CD4-positive, alpha-beta memory T cell (primary cell): Measurements from ENCODE around the gene PDLIM1. TPM values are rescaled to one million over a fixed set of nuclear protein-coding genes. Genes with fewer than 3 reads are reported as not detected.

Source experiments
- CTCF ChIA-PET: fragments of 350-600 bp; sonication (Branson Sonifier 250); formaldehyde crosslinking; loops from one replicate; lab custom pipeline; 2021; ENCODE audit warnings: inconsistent platforms; ENCODE audit not compliant: partially characterized antibody; lab: Charles Lee
- POLR2A ChIA-PET: fragments of 350-600 bp; sonication (Branson Sonifier 250); formaldehyde crosslinking; loops from one replicate; lab custom pipeline; 2021; ENCODE audit not compliant: partially characterized antibody; lab: Charles Lee
- DNase-seq, 5 donors: peaks; one replicate each; pipeline versions ENCODE4 v3.0.0 to v3.0.0-alpha.2; 2020 to 2022; ENCODE audit warnings: mixed read lengths in 1 of 5
- H3K27ac ChIP-seq: one replicate; pipeline ENCODE4 v1.7.0; 2013; ENCODE audit warnings: low read depth, low read length
- H3K27me3 ChIP-seq: 2 replicates; pipeline ENCODE4 v1.7.0; 2013; ENCODE audit warnings: mild to moderate bottlenecking, low read length, moderate library complexity; ENCODE audit not compliant: insufficient read depth
- H3K36me3 ChIP-seq: 2 replicates; pipeline ENCODE4 v1.7.0; 2013; ENCODE audit warnings: mild to moderate bottlenecking, low read length, moderate library complexity; ENCODE audit not compliant: insufficient read depth
- H3K4me1 ChIP-seq: 2 replicates; pipeline ENCODE4 v1.7.0; 2013; ENCODE audit warnings: mild to moderate bottlenecking, low read length, moderate library complexity; ENCODE audit not compliant: insufficient read depth
- H3K4me3 ChIP-seq, 2 donors: one replicate each; pipeline ENCODE4 v1.7.0; 2013; ENCODE audit warnings: low read length in 2 of 2, mild to moderate bottlenecking in 1 of 2
- H3K9me3 ChIP-seq, 2 donors: one replicate each; pipeline ENCODE4 v1.7.0; 2013; ENCODE audit warnings: low read length in 2 of 2, control low read depth in 1 of 2; ENCODE audit not compliant: control insufficient read depth in 1 of 2
- H3K27ac Mint-ChIP-seq, 7 donors: one replicate each; pipeline ENCODE4 v1.8.0; 2020 to 2021; ENCODE audit warnings: mixed read lengths in 7 of 7, mild to moderate bottlenecking in 6 of 7, inconsistent platforms in 3 of 7, moderate library complexity in 3 of 7
- H3K27me3 Mint-ChIP-seq, 2 donors: one replicate each; pipeline ENCODE4 v1.8.0; 2020 to 2021; ENCODE audit warnings: mixed read lengths in 2 of 2
- H3K36me3 Mint-ChIP-seq, 2 donors: one replicate each; pipeline ENCODE4 v1.8.0; 2020 to 2021; ENCODE audit warnings: mixed read lengths in 2 of 2, inconsistent platforms in 1 of 2, mild to moderate bottlenecking in 1 of 2
- H3K4me1 Mint-ChIP-seq, 4 donors: one replicate each; pipeline ENCODE4 v1.8.0; 2020 to 2021; ENCODE audit warnings: mixed read lengths in 4 of 4, mild to moderate bottlenecking in 1 of 4
- H3K4me3 Mint-ChIP-seq, 8 donors: one replicate each; pipeline ENCODE4 v1.8.0; 2020 to 2021; ENCODE audit warnings: mixed read lengths in 8 of 8, mild to moderate bottlenecking in 7 of 8, moderate library complexity in 6 of 8, inconsistent platforms in 3 of 8
- H3K9me3 Mint-ChIP-seq, 8 donors: one replicate each; pipeline ENCODE4 v1.8.0; 2020 to 2021; ENCODE audit warnings: mixed read lengths in 8 of 8, mild to moderate bottlenecking in 5 of 8, inconsistent platforms in 3 of 8, moderate library complexity in 1 of 8
- intact Hi-C: fragments of 100-400 bp; cut with micrococcal nuclease; formaldehyde crosslinking; loops from one replicate; pipeline ENCODE4 v1.15.1; 2023
- polyA plus RNA-seq, 2 donors: library from polyadenylated mRNA; unstranded; fragments of 300-500 nt; fragmentation: Illumina TruSeq; gene quantifications; one replicate each; pipeline ENCODE4 v1.2.3, GENCODE V29; 2021
- total RNA-seq, 2 experiments: library from RNA; stranded (reverse); gene quantifications; one replicate each; pipeline ENCODE4 v1.2.3, GENCODE V29; 2021

The PDLIM1 gene
- total and polyA plus RNA-seq, 4 experiments from 2014 or later: 0.90 to 7.3 (median 1.4) TPM

DNA sequence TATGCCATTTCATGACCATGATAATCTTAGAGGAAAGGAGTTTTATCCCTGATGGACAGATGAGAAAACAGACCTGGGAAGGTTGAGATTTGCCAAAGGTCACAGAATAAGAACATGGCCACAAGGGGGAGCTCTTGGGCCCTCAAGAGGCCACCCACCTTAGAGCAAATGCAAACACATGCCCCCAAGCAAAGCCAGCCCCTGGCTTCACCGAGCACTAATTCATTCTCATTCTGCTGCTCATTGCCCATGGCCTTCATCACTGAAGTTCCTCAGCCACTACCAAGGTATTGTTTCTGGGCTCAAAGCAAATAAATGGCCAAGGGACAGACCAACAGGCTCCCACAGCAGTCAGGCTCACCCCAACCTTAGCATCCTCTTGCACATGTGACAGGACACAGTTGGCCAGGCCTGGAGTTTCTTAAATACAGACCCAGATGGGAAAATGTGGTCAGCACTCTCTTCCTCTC lies 44.2 kb downstream of the PDLIM1 start:
- ChIA-PET POLR2A (no interaction called here), CTCF (interaction anchor here (1.0 to 7.0 kb wide), 8 partner anchors 9 to 117 kb away, joined by 3 to 73 read pairs (median 5); no protein-coding TSS in a partner anchor)
- peaks cover 0 to 4% (median 0%) of the 10 kb centered on the region in 8 donors for H3K9me3 Mint-ChIP-seq
- Histone ChIP-seq H3K27me3 (peaks cover 5% of the 10 kb centered on the region), H3K4me1 (no peaks in the 10 kb centered on the region), H3K4me3 (no peak overlapping the region), H3K9me3 (no peaks in the 10 kb centered on the region), H3K36me3 (no peaks in the 10 kb centered on the region), H3K27ac (no peak overlapping the region)
- H3K36me3 Mint-ChIP-seq: no peaks in the 10 kb centered on the region
- intact Hi-C loops: loop anchor here (2.0 to 10.0 kb wide), 2 partner anchors 62 to 354 kb away; no protein-coding TSS in a partner anchor
- H3K4me1 Mint-ChIP-seq: no peaks in the 10 kb centered on the region
- H3K27me3 Mint-ChIP-seq: peaks cover 5 to 19% of the 10 kb centered on the region in 2 donors
- DNase-seq: peak in 4 of 5 donors; percentile 20 to 39 (median 31)
- no peak overlapping the region for H3K27ac Mint-ChIP-seq
- no peak overlapping the region for H3K4me3 Mint-ChIP-seq

DNA sequence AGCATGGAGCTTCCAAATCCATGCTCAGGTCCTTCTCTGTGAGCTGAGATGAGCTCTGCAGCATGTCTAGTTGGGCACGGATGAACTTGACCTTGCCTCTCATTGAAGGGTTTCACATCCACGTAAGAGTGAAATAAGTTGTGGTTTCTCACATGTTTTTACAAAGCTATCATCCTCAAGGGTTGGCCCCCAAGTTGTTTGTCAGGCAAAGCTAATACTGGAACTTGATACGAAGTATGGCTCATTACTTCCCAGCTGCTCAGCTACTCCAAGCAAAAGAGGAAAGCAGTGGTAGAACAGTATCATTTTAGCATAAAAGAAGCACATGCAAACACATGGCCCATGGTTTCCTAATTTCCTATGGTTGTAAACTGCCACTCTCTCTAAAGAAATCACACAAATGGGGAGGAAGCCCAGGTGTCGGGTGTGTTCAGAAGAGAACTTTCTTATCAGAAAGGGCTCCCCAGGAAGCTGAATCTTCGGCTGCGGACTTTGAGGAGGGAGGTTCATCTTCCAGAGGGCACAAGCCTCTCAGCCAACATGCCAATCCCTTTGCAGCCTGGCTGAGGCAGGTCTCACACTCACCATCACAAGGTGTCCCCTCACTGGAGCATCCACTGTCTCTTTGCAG lies 45.3 kb downstream of the PDLIM1 start:
- no peaks in the 10 kb centered on the region for H3K36me3 Mint-ChIP-seq
- H3K36me3 ChIP-seq: no peaks in the 10 kb centered on the region
- DNase-seq: no peak
- peaks cover 5 to 15% of the 10 kb centered on the region in 2 donors for H3K27me3 Mint-ChIP-seq
- H3K9me3 ChIP-seq: no peaks in the 10 kb centered on the region
- H3K27ac ChIP-seq: no peak overlapping the region
- ChIA-PET CTCF (interaction anchor here (1.0 to 7.0 kb wide), 7 partner anchors 8 to 118 kb away, joined by 3 to 73 read pairs (median 5); no protein-coding TSS in a partner anchor), POLR2A (no interaction called here)
- H3K27ac Mint-ChIP-seq: no peak overlapping the region
- no peaks in the 10 kb centered on the region for H3K4me1 Mint-ChIP-seq
- H3K4me1 ChIP-seq: no peaks in the 10 kb centered on the region
- peaks cover 5% of the 10 kb centered on the region for H3K27me3 ChIP-seq
- intact Hi-C loops: loop anchor here (2.0 to 10.0 kb wide), 2 partner anchors 61 to 355 kb away; no protein-coding TSS in a partner anchor
- peaks cover 0 to 4% (median 0%) of the 10 kb centered on the region in 8 donors for H3K9me3 Mint-ChIP-seq
- H3K4me3 ChIP-seq: no peak overlapping the region
- no peak overlapping the region for H3K4me3 Mint-ChIP-seq

DNA sequence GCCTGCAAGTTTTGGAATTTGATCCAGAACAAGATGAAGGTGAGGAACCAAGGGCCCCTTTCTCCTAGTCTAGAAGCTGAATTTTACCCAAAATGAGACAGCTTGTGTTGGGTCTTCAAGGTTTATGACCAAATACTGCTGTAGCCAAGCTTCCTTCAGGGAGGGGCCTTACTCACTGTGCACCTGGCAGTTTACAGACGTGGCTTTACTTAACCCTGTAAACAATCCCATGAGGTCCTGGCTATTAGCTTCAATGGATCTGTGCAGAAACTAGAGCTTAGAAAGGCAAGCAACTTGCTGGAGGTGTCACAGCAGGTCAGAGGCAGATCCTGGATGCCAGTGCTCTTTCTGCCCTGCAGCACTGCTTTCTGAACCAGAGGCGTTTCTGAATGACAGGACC lies 46.7 kb downstream of the PDLIM1 start:
- Histone ChIP-seq H3K4me1 (no peaks in the 10 kb centered on the region), H3K9me3 (no peaks in the 10 kb centered on the region), H3K36me3 (no peaks in the 10 kb centered on the region), H3K27ac (no peak overlapping the region), H3K4me3 (no peak overlapping the region), H3K27me3 (peaks cover 5% of the 10 kb centered on the region)
- Mint-ChIP-seq H3K4me3 (no peak overlapping the region), H3K9me3 (peaks cover 0 to 1% (median 0%) of the 10 kb centered on the region in 8 donors), H3K36me3 (no peaks in the 10 kb centered on the region), H3K4me1 (no peaks in the 10 kb centered on the region), H3K27ac (no peak overlapping the region), H3K27me3 (peaks cover 2 to 12% of the 10 kb centered on the region in 2 donors)
- no peak for DNase-seq
- CTCF ChIA-PET: interaction anchor here (0.6 to 7.0 kb wide), 6 partner anchors 10 to 642 kb away, joined by 3 to 73 read pairs (median 3); no protein-coding TSS in a partner anchor
- POLR2A ChIA-PET: no interaction called here
- intact Hi-C loops: loop anchor here (10.0 kb wide), 1 partner anchor 59 kb away; no protein-coding TSS in a partner anchor

DNA sequence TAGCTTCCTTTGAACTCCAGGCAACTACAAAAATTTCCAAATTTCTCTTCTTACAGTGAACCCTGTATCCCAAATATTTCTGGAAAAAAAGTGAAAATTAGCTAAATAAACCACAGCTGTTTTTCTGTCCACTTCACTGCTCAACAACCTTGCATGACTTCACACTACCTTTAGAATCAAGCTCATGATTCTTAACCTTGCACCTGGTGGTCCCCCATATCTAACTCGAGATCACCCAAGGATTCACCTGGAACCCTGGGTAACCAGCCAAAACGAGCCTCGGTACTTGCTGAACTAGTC lies 47.5 kb downstream of the PDLIM1 start:
- Histone ChIP-seq H3K36me3 (no peaks in the 10 kb centered on the region), H3K27ac (no peak overlapping the region), H3K27me3 (peaks cover 5% of the 10 kb centered on the region), H3K4me1 (no peaks in the 10 kb centered on the region), H3K4me3 (no peak overlapping the region), H3K9me3 (no peaks in the 10 kb centered on the region)
- Mint-ChIP-seq H3K4me3 (no peak overlapping the region), H3K9me3 (peaks cover 0 to 1% (median 0%) of the 10 kb centered on the region in 8 donors), H3K36me3 (no peaks in the 10 kb centered on the region), H3K27ac (no peak overlapping the region), H3K4me1 (no peaks in the 10 kb centered on the region), H3K27me3 (peaks cover 0 to 9% of the 10 kb centered on the region in 2 donors)
- intact Hi-C loops: loop anchor here (10.0 kb wide), 1 partner anchor 58 kb away; no protein-coding TSS in a partner anchor
- POLR2A ChIA-PET: no interaction called here
- CTCF ChIA-PET: interaction anchor here (0.8 to 7.0 kb wide), 6 partner anchors 9 to 356 kb away, joined by 3 to 73 read pairs (median 3); no protein-coding TSS in a partner anchor
- no peak for DNase-seq

DNA sequence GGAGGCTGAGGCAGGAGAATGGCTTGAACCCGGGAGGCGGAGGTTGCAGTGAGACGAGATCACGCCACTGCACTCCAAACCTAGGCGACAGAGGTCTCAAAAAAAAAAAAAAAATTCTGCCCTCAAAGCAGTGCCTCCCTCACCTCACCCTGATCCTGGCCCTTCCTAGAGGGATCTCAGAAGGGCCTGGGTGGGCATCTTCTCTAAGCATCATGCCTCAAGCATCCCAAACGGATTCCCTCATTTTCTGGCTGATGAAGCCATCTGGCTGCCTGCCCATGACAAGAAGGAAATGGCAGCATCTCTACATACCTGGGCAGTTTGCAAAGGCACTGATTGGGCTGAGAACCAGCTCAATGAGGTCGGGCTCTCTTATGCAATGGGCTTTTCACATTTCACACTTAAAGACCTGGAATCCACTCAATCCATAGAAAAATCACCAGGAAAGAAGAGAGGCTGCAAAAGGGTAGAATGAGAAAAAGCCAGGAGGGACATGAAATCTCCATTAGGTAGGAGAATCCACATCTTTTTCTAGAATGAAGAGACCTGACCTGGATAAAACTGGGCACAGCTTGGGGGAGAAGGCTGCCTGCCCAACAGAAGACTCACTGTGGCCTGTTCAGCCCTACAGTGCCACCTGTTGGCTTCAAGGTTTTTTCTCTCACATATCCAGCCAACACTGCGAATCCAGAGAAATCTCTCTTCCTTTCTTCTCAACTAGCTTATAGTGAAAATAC lies 48.1 kb downstream of the PDLIM1 start:
- POLR2A ChIA-PET: no interaction called here
- Histone ChIP-seq H3K4me3 (no peak overlapping the region), H3K4me1 (no peaks in the 10 kb centered on the region), H3K27me3 (peaks cover 5% of the 10 kb centered on the region), H3K36me3 (no peaks in the 10 kb centered on the region), H3K9me3 (no peaks in the 10 kb centered on the region), H3K27ac (no peak overlapping the region)
- peaks cover 0 to 9% of the 10 kb centered on the region in 2 donors for H3K27me3 Mint-ChIP-seq
- no peaks in the 10 kb centered on the region for H3K4me1 Mint-ChIP-seq
- H3K36me3 Mint-ChIP-seq: no peaks in the 10 kb centered on the region
- CTCF ChIA-PET: interaction anchor here (0.8 to 7.0 kb wide), 5 partner anchors 17 to 357 kb away, joined by 3 to 73 read pairs (median 3); no protein-coding TSS in a partner anchor
- intact Hi-C loops: loop anchor here (10.0 kb wide), 1 partner anchor 58 kb away; no protein-coding TSS in a partner anchor
- DNase-seq: no peak
- H3K9me3 Mint-ChIP-seq: peaks cover 0 to 1% (median 0%) of the 10 kb centered on the region in 8 donors
- H3K4me3 Mint-ChIP-seq: no peak overlapping the region
- no peak overlapping the region for H3K27ac Mint-ChIP-seq

DNA sequence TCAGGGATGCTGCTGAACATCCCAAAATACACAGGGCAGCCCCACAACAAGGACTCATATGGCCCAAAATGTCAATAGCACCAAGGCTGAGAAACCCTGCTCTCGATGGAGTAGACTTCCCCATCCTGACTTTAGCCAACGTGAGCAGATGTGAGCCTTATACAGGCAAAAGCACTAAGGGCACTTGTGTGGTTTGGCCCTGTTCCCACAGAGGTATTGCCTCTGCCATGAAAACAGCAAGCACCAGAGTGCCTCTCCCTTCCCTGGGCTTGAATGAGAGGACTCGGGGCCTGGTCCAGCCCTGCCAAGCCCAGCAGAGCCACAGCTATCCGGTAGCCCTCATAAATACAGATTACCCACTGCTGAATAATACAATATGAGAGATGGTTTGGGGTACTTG lies 49.3 kb downstream of the PDLIM1 start:
- Histone ChIP-seq H3K4me1 (no peaks in the 10 kb centered on the region), H3K4me3 (no peak overlapping the region), H3K36me3 (no peaks in the 10 kb centered on the region), H3K27ac (no peak overlapping the region), H3K27me3 (peaks cover 5% of the 10 kb centered on the region), H3K9me3 (no peaks in the 10 kb centered on the region)
- Mint-ChIP-seq H3K36me3 (no peaks in the 10 kb centered on the region), H3K9me3 (peaks cover 0 to 3% (median 0%) of the 10 kb centered on the region in 8 donors), H3K27me3 (peaks cover 0 to 9% of the 10 kb centered on the region in 2 donors), H3K27ac (no peak overlapping the region), H3K4me3 (no peak overlapping the region), H3K4me1 (peaks cover 0 to 5% (median under 1%) of the 10 kb centered on the region in 4 donors)
- intact Hi-C loops: loop anchor here (10.0 kb wide), 1 partner anchor 57 kb away; no protein-coding TSS in a partner anchor
- DNase-seq: no peak
- ChIA-PET CTCF (no interaction called here), POLR2A (no interaction called here)

DNA sequence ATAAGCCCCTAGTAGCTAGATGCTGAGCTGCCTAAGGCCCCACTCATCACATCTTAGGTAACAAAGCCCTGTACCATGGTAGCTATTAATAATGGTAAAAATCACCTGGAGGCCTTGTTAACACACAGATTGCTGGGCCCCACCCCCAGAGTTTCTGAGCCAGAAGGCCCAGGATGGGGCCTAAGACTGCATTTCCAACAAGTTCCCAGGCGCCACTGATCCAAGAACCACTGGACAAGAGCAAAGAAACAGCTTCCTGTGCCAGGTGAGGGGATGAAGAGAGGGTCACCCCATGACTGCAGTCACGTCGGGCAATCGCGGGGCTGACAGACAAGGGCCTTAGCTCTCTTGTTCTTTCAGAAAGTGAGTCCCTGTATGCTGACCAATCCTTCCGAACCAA lies 50.0 kb downstream of the PDLIM1 start:
- ChIA-PET POLR2A (no interaction called here), CTCF (no interaction called here)
- no peak overlapping the region for H3K4me3 ChIP-seq
- intact Hi-C loops: loop anchor here (10.0 kb wide), 1 partner anchor 56 kb away; no protein-coding TSS in a partner anchor
- H3K27me3 ChIP-seq: peaks cover under 1% of the 10 kb centered on the region
- Mint-ChIP-seq H3K27ac (no peak overlapping the region), H3K4me3 (no peak overlapping the region), H3K36me3 (no peaks in the 10 kb centered on the region), H3K4me1 (peaks cover 0 to 12% (median 4%) of the 10 kb centered on the region in 4 donors), H3K9me3 (peaks cover 0 to 3% (median 0%) of the 10 kb centered on the region in 8 donors), H3K27me3 (peaks cover 0 to 12% of the 10 kb centered on the region in 2 donors)
- H3K4me1 ChIP-seq: no peaks in the 10 kb centered on the region
- no peaks in the 10 kb centered on the region for H3K9me3 ChIP-seq
- no peak overlapping the region for H3K27ac ChIP-seq
- H3K36me3 ChIP-seq: no peaks in the 10 kb centered on the region
- DNase-seq: no peak
